Gastrocnemius medialis (tissue), 4 donors: ENCODE measurements around the gene PIK3IP1. TPM values are rescaled to one million over a fixed set of nuclear protein-coding genes. Genes with fewer than 3 reads are reported as not detected.

Experiments
- ATAC-seq, 2 donors: fragments of 150-250 bp; one replicate each; pipeline ENCODE4 v1.9.1; 2016
- DNase-seq, 2 donors: peaks; one replicate each; pipeline ENCODE4 v3.0.0-alpha.2; 2019
- H3K27ac ChIP-seq, 4 donors: fragments of 200-600 bp; sonication (generic); 1 replicate in 1 of 4; 2 replicates in 3 of 4; pipeline ENCODE4 v1.5.1; 2016 to 2018; ENCODE audit warnings: mild to moderate bottlenecking in 2 of 4, moderate library complexity in 1 of 4
- H3K27me3 ChIP-seq, 3 donors: fragments of 200-600 bp; sonication (generic) in 2 of 3; 1 replicate in 1 of 3; 2 replicates in 2 of 3; pipeline versions ENCODE4 v1.5.1 to v1.6.0; 2016 to 2019; ENCODE audit warnings: mild to moderate bottlenecking in 1 of 3, moderate library complexity in 1 of 3
- H3K36me3 ChIP-seq, 2 donors: fragments of 200-600 bp; sonication (generic) in 1 of 2; one replicate each; pipeline ENCODE4 v1.5.1; 2017 to 2018
- H3K4me1 ChIP-seq, 2 donors: fragments of 200-600 bp; sonication (generic) in 1 of 2; one replicate each; pipeline ENCODE4 v1.5.1; 2016 to 2017; ENCODE audit warnings: mild to moderate bottlenecking in 2 of 2
- H3K4me3 ChIP-seq, 4 donors: fragments of 200-600 bp; sonication (generic) in 3 of 4; 1 replicate in 1 of 4; 2 replicates in 3 of 4; pipeline ENCODE4 v1.5.1; 2016 to 2019; ENCODE audit warnings: mild to moderate bottlenecking in 2 of 4
- H3K9me3 ChIP-seq, 3 donors: fragments of 200-600 bp; sonication (generic) in 2 of 3; 1 replicate in 1 of 3; 2 replicates in 2 of 3; pipeline ENCODE4 v1.5.1; 2016 to 2019
- CTCF ChIP-seq, 5 experiments: fragments of 450-650 bp in 3 of 5; fragments of 200-600 bp in 2 of 5; sonication (generic) in 2 of 5; IDR thresholded peaks in 4 of 5; conservative IDR thresholded peaks in 1 of 5; 1 replicate in 4 of 5; 2 replicates in 1 of 5; pipeline ENCODE4 v1.5.1; 2016 to 2019; ENCODE audit warnings: antibody characterized with exemption in 5 of 5, mild to moderate bottlenecking in 3 of 5, moderate library complexity in 3 of 5
- POLR2A ChIP-seq, 2 donors: fragments of 450-650 bp; IDR thresholded peaks; one replicate each; pipeline ENCODE4 v1.6.1; 2017; ENCODE audit warnings: antibody characterized with exemption in 2 of 2, mild to moderate bottlenecking in 2 of 2, moderate library complexity in 2 of 2
- in situ Hi-C, 4 donors: fragments of 200-750 bp; cut with MboI; loops; one replicate each; pipeline versions ENCODE4 v1.15.0 to v1.8.0; 2017; ENCODE audit warnings: low sequenced_read_pairs in 4 of 4
- intact Hi-C: fragments of 100-400 bp; cut with DNase I; formaldehyde crosslinking; loops from one replicate; pipeline ENCODE4 v1.15.1; 2023; ENCODE audit warnings: low total_unique reads
- total RNA-seq, 4 donors: library from RNA; depleted of rRNA; stranded (reverse); fragments of >200 nt; gene quantifications; one replicate each; pipeline versions ENCODE4 v1.1.0 to v1.2.3, GENCODE V29; 2016

The PIK3IP1 gene
- total RNA-seq, 4 donors from 2014 or later = 11.2 to 28.3 (median 14.5) TPM

- intact Hi-C loops = no loop called here
- ATAC-seq (no peak), DNase-seq (no peak)
- in situ Hi-C loops = no loop called here
- Histone ChIP-seq H3K9me3 (no peaks in the 10 kb centered on the region), H3K27me3 (no peaks in the 10 kb centered on the region), H3K4me3 (no peak overlapping the region), H3K36me3 (peaks cover 0 to 60% of the 10 kb centered on the region in 2 donors), H3K27ac (no peak overlapping the region), H3K4me1 (no peaks in the 10 kb centered on the region)
- TF ChIP-seq CTCF (IDR thresholded peaks at IDR 0.05 in 4 of 5, conservative IDR thresholded peaks at IDR 0.05 in 1 of 5) = no peak
- TF ChIP-seq POLR2A (IDR thresholded peaks at IDR 0.05) = no peak
Measured at GRCh38 chr22:31278626-31279326, 13.5 kb downstream of the PIK3IP1 start.

- Histone ChIP-seq H3K36me3 (peaks cover 0 to 54% of the 10 kb centered on the region in 2 donors), H3K27ac (no peak overlapping the region), H3K27me3 (no peaks in the 10 kb centered on the region), H3K4me3 (no peak overlapping the region), H3K9me3 (no peaks in the 10 kb centered on the region), H3K4me1 (no peaks in the 10 kb centered on the region)
- no peak for TF ChIP-seq POLR2A (IDR thresholded peaks at IDR 0.05)
- TF ChIP-seq CTCF (IDR thresholded peaks at IDR 0.05 in 4 of 5, conservative IDR thresholded peaks at IDR 0.05 in 1 of 5) = no peak
- intact Hi-C loops (no loop called here), in situ Hi-C loops (no loop called here)
- no peak for DNase-seq
- ATAC-seq = no peak
Measured at GRCh38 chr22:31278151-31278621, 14.1 kb downstream of the PIK3IP1 start.

- in situ Hi-C loops = no loop called here
- Histone ChIP-seq H3K27ac (no peak overlapping the region), H3K36me3 (peaks cover 0 to 50% of the 10 kb centered on the region in 2 donors), H3K9me3 (no peaks in the 10 kb centered on the region), H3K4me3 (no peak overlapping the region), H3K27me3 (no peaks in the 10 kb centered on the region), H3K4me1 (no peaks in the 10 kb centered on the region)
- DNase-seq = no peak
- intact Hi-C loops = no loop called here
- ATAC-seq = no peak
- TF ChIP-seq CTCF (IDR thresholded peaks at IDR 0.05 in 4 of 5, conservative IDR thresholded peaks at IDR 0.05 in 1 of 5) = no peak
- no peak for TF ChIP-seq POLR2A (IDR thresholded peaks at IDR 0.05)
Measured at GRCh38 chr22:31277741-31278140, 14.5 kb downstream of the PIK3IP1 start.

GRCh38 chr22:31276426-31277167 lies 15.7 kb downstream of the PIK3IP1 start:
- no peak overlapping the region for H3K4me3 ChIP-seq
- no peaks in the 10 kb centered on the region for H3K27me3 ChIP-seq
- no peaks in the 10 kb centered on the region for H3K9me3 ChIP-seq
- intact Hi-C loops = no loop called here
- H3K4me1 ChIP-seq = no peaks in the 10 kb centered on the region
- H3K36me3 ChIP-seq = peaks cover 0 to 38% of the 10 kb centered on the region in 2 donors
- H3K27ac ChIP-seq = no peak overlapping the region
- in situ Hi-C loops = no loop called here
- no peak for DNase-seq
- ATAC-seq = no peak
- TF ChIP-seq POLR2A (IDR thresholded peaks at IDR 0.05) = no peak
- no peak for TF ChIP-seq CTCF (IDR thresholded peaks at IDR 0.05 in 4 of 5, conservative IDR thresholded peaks at IDR 0.05 in 1 of 5)
